Natural killer cell treated with Interleukin-12 subunit alpha and Interleukin-12 subunit beta and Interleukin-15 and Interleukin-18, amount 100 ng/mL, for 72 hours (primary cell): ENCODE measurements around the gene MIER2. TPM values are rescaled to one million over a fixed set of nuclear protein-coding genes. Genes with fewer than 3 reads are reported as not detected.

ENCODE experiments used
- total RNA-seq, 2 donors: library from RNA; stranded (reverse); gene quantifications; one replicate each; pipeline ENCODE4 v1.2.3, GENCODE V29; 2022

MIER2 gene
- total RNA-seq, 2 donors from 2014 or later = 26.2 to 39.4 TPM

Other genes starting within 250 kb of the MIER2 start
- not detected for gene OR4F17, start 237.7 kb downstream of the MIER2 start, total RNA-seq
- under 1 TPM in 1 of 2 donors, not detected in 1; 0.05 TPM for gene PLPP2, start 53.4 kb downstream of the MIER2 start, total RNA-seq
- not detected for gene C2CD4C, start 64.4 kb upstream of the MIER2 start, total RNA-seq
- gene SHC2, start 116.2 kb upstream of the MIER2 start, total RNA-seq = under 1 TPM in 1 of 2 donors, not detected in 1; 0.67 TPM
- under 1 TPM in 1 of 2 donors, not detected in 1; 0.33 TPM for gene MADCAM1, start 151.7 kb upstream of the MIER2 start, total RNA-seq
- 10 to 100 TPM; 16.3 to 17.7 TPM for gene TPGS1, start 162.7 kb upstream of the MIER2 start, total RNA-seq
- gene CDC34, start 187.0 kb upstream of the MIER2 start, total RNA-seq = 10 to 100 TPM; 46.5 to 73.2 TPM
- gene GZMM, start 199.3 kb upstream of the MIER2 start, total RNA-seq = 10 to 100 TPM; 34.5 to 49.7 TPM
- gene BSG, start 227.8 kb upstream of the MIER2 start, total RNA-seq = 100 to 1,000 TPM; 236 to 274 TPM
- under 1 TPM; 0.29 to 0.64 TPM for gene HCN2, start 245.1 kb upstream of the MIER2 start, total RNA-seq